ENCODE data around the gene ST14. TPM values are rescaled to one million over a fixed set of nuclear protein-coding genes. Genes with fewer than 3 reads are reported as not detected.

Gene ST14
- total RNA-seq, 1 donor from 2014 or later: 43.2 TPM

DNA sequence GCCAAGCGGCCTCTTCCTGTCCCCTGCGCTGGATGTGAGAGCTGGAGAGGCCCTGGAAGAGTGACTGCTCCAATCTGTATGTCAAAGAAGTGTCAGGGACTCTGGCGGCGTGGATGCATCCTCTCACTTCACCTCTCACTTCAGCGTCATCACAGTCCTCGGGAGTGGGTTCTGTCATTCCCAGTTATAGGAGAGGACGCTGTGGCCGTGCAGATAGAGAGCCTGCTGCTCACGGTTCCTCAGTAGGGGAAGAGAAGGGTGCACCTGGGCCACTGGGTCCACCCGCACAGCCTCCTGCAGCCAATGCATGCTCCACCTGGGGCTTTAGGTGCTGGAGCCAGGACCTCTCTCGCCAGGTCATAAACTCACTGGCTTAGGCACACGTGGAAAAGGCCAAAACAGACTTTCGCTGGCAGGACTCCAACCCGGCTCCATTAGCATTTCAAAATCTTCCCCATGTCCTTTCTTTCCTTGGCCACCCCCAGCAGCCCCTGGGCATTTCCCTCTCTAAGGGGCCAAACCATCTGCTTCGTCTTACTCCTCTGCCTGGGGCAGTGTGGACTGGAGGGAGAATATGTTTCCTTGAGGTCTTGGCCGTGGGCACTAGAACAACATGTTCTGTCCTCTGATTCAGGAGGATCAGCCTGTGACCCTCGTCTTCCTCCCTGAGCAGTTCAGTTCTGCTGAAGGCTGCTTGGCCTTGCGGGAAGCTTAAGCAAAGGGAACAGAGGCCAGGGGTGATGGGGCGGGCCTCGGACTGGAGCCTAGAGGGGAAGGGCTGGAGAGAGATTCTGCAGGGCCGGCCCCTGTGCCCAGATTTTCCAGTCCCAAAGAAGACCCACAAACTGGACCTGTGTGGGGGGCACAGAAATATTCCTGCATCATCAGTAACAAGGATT lies 57.8 kb downstream of the ST14 start:
- Histone ChIP-seq H3K9me3 (no peaks in the 10 kb centered on the region), H3K27me3 (no peaks in the 10 kb centered on the region), H3K4me3 (no peak overlapping the region), H3K36me3 (no peaks in the 10 kb centered on the region), H3K27ac (no peak overlapping the region), H3K4me1 (no peaks in the 10 kb centered on the region)
- TF ChIP-seq, protein P1, sequence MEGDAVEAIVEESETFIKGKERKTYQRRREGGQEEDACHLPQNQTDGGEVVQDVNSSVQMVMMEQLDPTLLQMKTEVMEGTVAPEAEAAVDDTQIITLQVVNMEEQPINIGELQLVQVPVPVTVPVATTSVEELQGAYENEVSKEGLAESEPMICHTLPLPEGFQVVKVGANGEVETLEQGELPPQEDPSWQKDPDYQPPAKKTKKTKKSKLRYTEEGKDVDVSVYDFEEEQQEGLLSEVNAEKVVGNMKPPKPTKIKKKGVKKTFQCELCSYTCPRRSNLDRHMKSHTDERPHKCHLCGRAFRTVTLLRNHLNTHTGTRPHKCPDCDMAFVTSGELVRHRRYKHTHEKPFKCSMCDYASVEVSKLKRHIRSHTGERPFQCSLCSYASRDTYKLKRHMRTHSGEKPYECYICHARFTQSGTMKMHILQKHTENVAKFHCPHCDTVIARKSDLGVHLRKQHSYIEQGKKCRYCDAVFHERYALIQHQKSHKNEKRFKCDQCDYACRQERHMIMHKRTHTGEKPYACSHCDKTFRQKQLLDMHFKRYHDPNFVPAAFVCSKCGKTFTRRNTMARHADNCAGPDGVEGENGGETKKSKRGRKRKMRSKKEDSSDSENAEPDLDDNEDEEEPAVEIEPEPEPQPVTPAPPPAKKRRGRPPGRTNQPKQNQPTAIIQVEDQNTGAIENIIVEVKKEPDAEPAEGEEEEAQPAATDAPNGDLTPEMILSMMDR (IDR thresholded peaks at IDR 0.05): no peak
- no peak for TF ChIP-seq POLR2A (IDR thresholded peaks at IDR 0.05)
- TF ChIP-seq POLR2AphosphoS5 (IDR thresholded peaks at IDR 0.05; ENCODE audit: insufficient read depth in 1 of 2, low read depth in 1 of 2): no peak
- peak in 1 of 2 donors; percentile 65 for DNase-seq (ENCODE audit: extremely low spot score in 2 of 2)
- intact Hi-C loops (cut with DNase I): loop anchor here (10.0 kb wide), 1 partner anchor 207 kb away; the partner anchor contains the start of gene ADAMTS8

DNA sequence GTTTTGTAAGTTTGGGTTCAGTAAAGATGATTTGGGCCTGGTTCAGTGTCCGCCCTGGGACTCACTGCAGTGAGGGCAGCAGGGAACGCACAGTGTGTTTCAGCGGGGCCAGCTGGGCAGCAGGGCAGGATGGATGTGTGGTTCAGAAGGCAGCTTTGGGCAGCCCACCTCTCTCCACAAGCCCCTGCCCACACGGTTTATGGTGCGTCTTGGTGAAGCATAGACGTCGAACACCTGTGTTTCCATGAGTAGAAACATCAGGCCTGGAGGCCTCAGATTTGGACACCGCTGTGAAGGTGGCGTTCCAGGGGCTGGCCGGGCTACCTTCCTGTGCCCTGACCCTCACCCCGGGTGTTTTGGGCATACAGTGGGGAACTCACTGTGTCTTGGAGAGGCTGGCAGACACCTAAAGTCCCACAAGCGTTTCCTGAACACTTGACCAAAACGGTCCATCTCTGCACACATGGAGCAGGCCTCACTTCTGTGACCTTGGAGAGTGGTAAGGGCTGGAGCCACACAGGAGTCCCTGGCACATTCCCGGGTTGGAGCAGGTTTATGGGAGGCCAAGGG lies 59.0 kb downstream of the ST14 start:
- no peak overlapping the region for H3K4me3 ChIP-seq
- H3K27me3 ChIP-seq: no peaks in the 10 kb centered on the region
- no peaks in the 10 kb centered on the region for H3K36me3 ChIP-seq
- no peaks in the 10 kb centered on the region for H3K9me3 ChIP-seq
- H3K27ac ChIP-seq: no peak overlapping the region
- intact Hi-C loops (cut with DNase I): loop anchor here (10.0 kb wide), 1 partner anchor 206 kb away; the partner anchor contains the start of gene ADAMTS8
- peak in 1 of 2 donors; percentile 67 for DNase-seq (ENCODE audit: extremely low spot score in 2 of 2)
- H3K4me1 ChIP-seq: no peaks in the 10 kb centered on the region
- no peak for TF ChIP-seq POLR2A (IDR thresholded peaks at IDR 0.05)
- TF ChIP-seq, protein P1 (IDR thresholded peaks at IDR 0.05): no peak
- TF ChIP-seq POLR2AphosphoS5 (IDR thresholded peaks at IDR 0.05; ENCODE audit: insufficient read depth in 1 of 2, low read depth in 1 of 2): no peak

DNA sequence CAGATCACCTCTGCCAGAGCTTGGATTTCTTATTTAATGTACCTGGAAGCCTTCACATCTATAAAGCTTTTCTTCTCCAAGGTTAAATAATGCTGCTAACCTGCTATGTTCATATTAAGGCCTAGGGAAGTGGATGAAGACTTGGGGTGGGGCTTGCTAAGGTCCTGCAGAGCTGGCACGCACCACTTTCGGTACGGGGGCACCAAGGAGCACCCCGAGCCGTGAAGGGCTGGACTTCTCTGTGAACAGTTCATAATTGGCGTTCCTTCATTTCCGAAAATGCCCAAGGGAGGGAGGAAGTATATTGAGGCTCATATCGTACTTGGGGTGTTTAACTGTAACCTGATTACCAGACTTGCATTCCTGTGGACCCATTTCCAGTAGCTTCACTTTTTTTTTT lies 59.6 kb downstream of the ST14 start:
- Histone ChIP-seq H3K4me1 (no peaks in the 10 kb centered on the region), H3K27me3 (no peaks in the 10 kb centered on the region), H3K27ac (no peak overlapping the region), H3K4me3 (no peak overlapping the region), H3K9me3 (no peaks in the 10 kb centered on the region), H3K36me3 (no peaks in the 10 kb centered on the region)
- DNase-seq (ENCODE audit: extremely low spot score in 2 of 2): no peak
- no peak for TF ChIP-seq POLR2AphosphoS5 (IDR thresholded peaks at IDR 0.05; ENCODE audit: insufficient read depth in 1 of 2, low read depth in 1 of 2)
- TF ChIP-seq POLR2A (IDR thresholded peaks at IDR 0.05): no peak
- TF ChIP-seq, protein P1 (IDR thresholded peaks at IDR 0.05): no peak
- intact Hi-C loops (cut with DNase I): loop anchor here (10.0 kb wide), 1 partner anchor 206 kb away; the partner anchor contains the start of gene ADAMTS8

DNA sequence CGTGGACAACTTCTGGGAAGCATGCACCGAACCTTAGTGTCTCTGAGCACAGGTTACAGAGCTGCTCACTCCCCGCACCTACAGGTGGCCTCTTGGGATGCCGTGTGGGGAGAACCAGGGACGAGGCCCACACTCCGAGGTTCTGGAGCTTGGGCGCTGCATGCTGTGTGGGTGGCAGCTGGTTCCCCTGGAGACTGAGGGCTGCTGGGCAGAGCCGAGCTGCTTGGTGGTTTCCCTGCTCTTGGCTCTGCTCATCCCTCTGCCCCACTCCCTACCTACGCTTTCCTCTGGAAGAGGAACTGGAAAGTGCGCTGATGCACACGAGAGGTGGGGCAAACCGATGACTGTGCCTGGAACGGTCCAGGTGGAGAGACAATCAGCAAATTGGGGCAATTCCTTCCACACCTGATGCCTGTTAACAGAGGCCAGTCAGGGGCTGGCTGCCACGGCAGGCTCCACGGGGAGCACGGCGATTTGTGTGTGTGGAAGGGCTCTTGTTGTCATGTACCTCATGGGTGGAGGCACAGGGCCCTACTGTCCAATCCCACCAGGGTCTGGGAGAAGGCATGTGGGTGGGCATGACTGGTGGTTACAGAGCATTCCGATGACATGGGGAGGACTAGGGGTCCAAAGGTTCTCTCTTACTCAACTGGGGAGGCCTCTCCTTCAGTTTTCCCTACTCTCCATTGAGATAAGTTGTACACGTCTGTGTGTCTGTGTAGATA lies 60.9 kb downstream of the ST14 start:
- intact Hi-C loops (cut with DNase I): no loop called here
- TF ChIP-seq, protein P1 (IDR thresholded peaks at IDR 0.05): no peak
- no peak for TF ChIP-seq POLR2A (IDR thresholded peaks at IDR 0.05)
- TF ChIP-seq POLR2AphosphoS5 (IDR thresholded peaks at IDR 0.05; ENCODE audit: insufficient read depth in 1 of 2, low read depth in 1 of 2): no peak
- Histone ChIP-seq H3K27me3 (no peaks in the 10 kb centered on the region), H3K27ac (no peak overlapping the region), H3K4me3 (no peak overlapping the region), H3K4me1 (no peaks in the 10 kb centered on the region), H3K9me3 (no peaks in the 10 kb centered on the region), H3K36me3 (no peaks in the 10 kb centered on the region)
- no peak for DNase-seq (ENCODE audit: extremely low spot score in 2 of 2)

Measured in vagina (tissue), 2 donors.